ENCODE measurements around the gene CYP19A1. TPM values are rescaled to one million over a fixed set of nuclear protein-coding genes. Genes with fewer than 3 reads are reported as not detected.

The CYP19A1 gene
- total RNA-seq, 1 experiment from 2014 or later: not detected

GRCh38 chr15:51192521-51193280, 145.7 kb downstream of the CYP19A1 start (continued):
- TF ChIP-seq EZH2phosphoT487 (IDR thresholded peaks at IDR 0.05; ENCODE audit: borderline replicate concordance): no peak

- no peaks in the 10 kb centered on the region for H3K79me2 ChIP-seq (ENCODE audit: insufficient read depth, low read length)
- ChIA-PET POLR2A (interaction anchor here (2.1 kb wide), 1 partner anchor 29 kb away, joined by 5 read pairs; no protein-coding TSS in a partner anchor), RAD21 (ENCODE audit: low non-redundant PET in 1 of 2, low total read pairs in 2 of 2, uncharacterized antibody in 2 of 2, unreplicated experiment in 2 of 2) (interaction anchor here in 1 of 2 experiments (0.8 kb wide), 1 partner anchor 28 kb away, joined by 7 read pairs; no protein-coding TSS in a partner anchor), CTCF (interaction anchor here (1.2 to 3.9 kb wide), 7 partner anchors 8 to 210 kb away, joined by 4 to 81 read pairs (median 13); no protein-coding TSS in a partner anchor)
- ATAC-seq: no peak
- H4K20me1 ChIP-seq (ENCODE audit: insufficient read depth): no peaks in the 10 kb centered on the region
- no peaks in the 10 kb centered on the region for H3K9me3 ChIP-seq (ENCODE audit: control insufficient read depth in 1 of 2, insufficient read depth in 1 of 2, low read depth in 1 of 2, low read length in 2 of 2)
- no peak overlapping the region for H3K27ac ChIP-seq (ENCODE audit: low read depth, low read length)
- intact Hi-C loops (cut with micrococcal nuclease): loop anchor here (1.0 kb wide), 1 partner anchor 28 kb away; no protein-coding TSS in a partner anchor
- no TSS peak for BruUV-seq (replicated peaks)
- H3K9ac ChIP-seq (ENCODE audit: low read length): no peak overlapping the region
- H3K4me2 ChIP-seq (ENCODE audit: low read length): no peak overlapping the region
- no peak overlapping the region for H2AFZ ChIP-seq (ENCODE audit: low read depth, low read length, poor library complexity, severe bottlenecking)
- peaks cover 0 to 4% of the 10 kb centered on the region in 2 experiments; a peak in 3 of 4 replicates for H3K4me1 ChIP-seq (ENCODE audit: control insufficient read depth in 1 of 2, insufficient read depth in 2 of 2, low read length in 2 of 2)
- H3K4me3 ChIP-seq (replicated peaks in 1 of 2; ENCODE audit: low read depth in 1 of 2, low read length in 2 of 2): no peak overlapping the region
- H3K9me2 ChIP-seq (ENCODE audit: insufficient read depth): no peaks in the 10 kb centered on the region
- H3K36me3 ChIP-seq (ENCODE audit: control insufficient read depth in 1 of 2, insufficient read depth in 2 of 2, low read length in 2 of 2): no peaks in the 10 kb centered on the region
- no peak for DNase-seq (ENCODE audit: low read depth, low spot score)
- no peaks in the 10 kb centered on the region; the same call in 1 of the 2 replicates for H3K27me3 ChIP-seq (ENCODE audit: insufficient read depth, low read length)
- no peak for TF ChIP-seq POLR2AphosphoS5 (IDR thresholded peaks at IDR 0.05; ENCODE audit: low read depth, low read length)
- TF ChIP-seq JUND (IDR thresholded peaks at IDR 0.05): no peak
- no peak for TF ChIP-seq POLR2A (IDR thresholded peaks at IDR 0.05; ENCODE audit: borderline replicate concordance, extremely low read depth, insufficient read depth, insufficient read length)
- no peak for TF ChIP-seq FOSL1 (IDR thresholded peaks at IDR 0.05; ENCODE audit: low read depth)
- TF ChIP-seq ZBTB33 (IDR thresholded peaks at IDR 0.05; ENCODE audit: extremely low read depth, insufficient replicate concordance, low read length): no peak
- TF ChIP-seq TCF7L2 (IDR thresholded peaks at IDR 0.05; ENCODE audit: borderline replicate concordance, extremely low read depth, insufficient read depth, insufficient read length): no peak
- TF ChIP-seq MAX (IDR thresholded peaks at IDR 0.05): no peak
- no peak for TF ChIP-seq EGR1 (IDR thresholded peaks at IDR 0.05; ENCODE audit: low read depth)
- no peak for TF ChIP-seq SP1 (IDR thresholded peaks at IDR 0.05; ENCODE audit: low read depth)
- no peak for TF ChIP-seq CTCF (IDR thresholded peaks at IDR 0.05 in 2 of 3, conservative IDR thresholded peaks at IDR 0.05 in 1 of 3; ENCODE audit: borderline replicate concordance in 1 of 3, insufficient read depth in 1 of 3, low read depth in 2 of 3, low read length in 2 of 3)
- TF ChIP-seq CEBPB (IDR thresholded peaks at IDR 0.05; ENCODE audit: low read depth): no peak
- TF ChIP-seq SRF (IDR thresholded peaks at IDR 0.05; ENCODE audit: low read depth): no peak
- no peak for TF ChIP-seq YY1 (IDR thresholded peaks at IDR 0.05; ENCODE audit: extremely low read depth, insufficient replicate concordance, low read depth, low read length)
- no peak for TF ChIP-seq ATF3 (IDR thresholded peaks at IDR 0.05)
- TF ChIP-seq CBX3 (IDR thresholded peaks at IDR 0.05; ENCODE audit: low read depth): no peak
Measured at GRCh38 chr15:51191766-51192165, 146.6 kb downstream of the CYP19A1 start.
